ENCODE data around the gene MEI4. TPM values are rescaled to one million over a fixed set of nuclear protein-coding genes. Genes with fewer than 3 reads are reported as not detected.

Gene MEI4
- total RNA-seq, 1 donor from 2014 or later, result not detected

DNA sequence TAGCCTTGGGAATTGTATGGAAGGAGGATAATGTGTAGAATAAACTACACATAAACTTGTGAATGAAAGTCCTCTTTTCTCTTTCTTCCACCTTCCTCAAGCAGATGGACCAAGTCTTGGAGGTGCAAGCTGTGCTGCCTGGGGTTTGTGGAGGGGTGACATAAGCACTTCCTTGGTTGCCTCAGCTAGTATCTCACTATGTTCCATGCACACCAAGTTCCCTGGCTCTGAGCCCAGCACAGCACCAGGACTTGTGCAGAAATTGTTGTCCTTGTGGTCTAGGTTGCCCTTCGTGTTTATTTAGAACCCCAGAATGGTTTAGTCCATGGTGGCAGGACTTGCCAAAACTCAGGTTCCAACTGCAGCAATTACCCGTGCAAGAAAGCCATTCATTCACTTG lies 110.3 kb downstream of the MEI4 start:
- Mint-ChIP-seq H3K36me3 (ENCODE audit: low read depth) (no peaks in the 10 kb centered on the region), H3K4me1 (ENCODE audit: low read depth) (no peaks in the 10 kb centered on the region), H3K9me3 (ENCODE audit: low read depth) (no peaks in the 10 kb centered on the region), H3K27me3 (ENCODE audit: low read depth) (peaks cover 2% of the 10 kb centered on the region), H3K27ac (ENCODE audit: unreplicated experiment) (no peak overlapping the region), H3K4me3 (ENCODE audit: unreplicated experiment) (no peak overlapping the region)
- no peak for DNase-seq (ENCODE audit: low spot score)
- TF ChIP-seq, protein P1, sequence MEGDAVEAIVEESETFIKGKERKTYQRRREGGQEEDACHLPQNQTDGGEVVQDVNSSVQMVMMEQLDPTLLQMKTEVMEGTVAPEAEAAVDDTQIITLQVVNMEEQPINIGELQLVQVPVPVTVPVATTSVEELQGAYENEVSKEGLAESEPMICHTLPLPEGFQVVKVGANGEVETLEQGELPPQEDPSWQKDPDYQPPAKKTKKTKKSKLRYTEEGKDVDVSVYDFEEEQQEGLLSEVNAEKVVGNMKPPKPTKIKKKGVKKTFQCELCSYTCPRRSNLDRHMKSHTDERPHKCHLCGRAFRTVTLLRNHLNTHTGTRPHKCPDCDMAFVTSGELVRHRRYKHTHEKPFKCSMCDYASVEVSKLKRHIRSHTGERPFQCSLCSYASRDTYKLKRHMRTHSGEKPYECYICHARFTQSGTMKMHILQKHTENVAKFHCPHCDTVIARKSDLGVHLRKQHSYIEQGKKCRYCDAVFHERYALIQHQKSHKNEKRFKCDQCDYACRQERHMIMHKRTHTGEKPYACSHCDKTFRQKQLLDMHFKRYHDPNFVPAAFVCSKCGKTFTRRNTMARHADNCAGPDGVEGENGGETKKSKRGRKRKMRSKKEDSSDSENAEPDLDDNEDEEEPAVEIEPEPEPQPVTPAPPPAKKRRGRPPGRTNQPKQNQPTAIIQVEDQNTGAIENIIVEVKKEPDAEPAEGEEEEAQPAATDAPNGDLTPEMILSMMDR (IDR thresholded peaks at IDR 0.05), result no peak

DNA sequence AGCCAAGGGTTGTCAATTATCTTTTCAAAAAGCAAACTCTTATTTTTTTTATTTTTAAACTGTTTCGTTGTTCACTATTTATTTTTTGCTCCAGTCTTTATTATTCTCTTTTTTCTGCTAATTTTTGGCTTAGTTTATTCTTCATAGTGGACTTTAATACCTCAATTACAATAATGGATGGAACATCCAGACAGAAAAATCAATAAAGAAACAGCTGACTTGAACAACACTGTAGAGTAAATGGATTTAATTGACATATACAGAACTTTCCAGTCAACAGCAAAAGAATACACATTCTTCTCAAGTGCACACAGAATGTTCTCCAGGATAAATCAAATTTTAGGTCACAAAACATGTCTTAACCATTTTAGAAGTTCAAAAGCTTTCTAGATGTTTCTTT lies 111.5 kb downstream of the MEI4 start:
- Mint-ChIP-seq H3K27ac (ENCODE audit: unreplicated experiment) (no peak overlapping the region), H3K4me1 (ENCODE audit: low read depth) (no peaks in the 10 kb centered on the region), H3K27me3 (ENCODE audit: low read depth) (peaks cover 2% of the 10 kb centered on the region), H3K4me3 (ENCODE audit: unreplicated experiment) (no peak overlapping the region), H3K9me3 (ENCODE audit: low read depth) (no peaks in the 10 kb centered on the region), H3K36me3 (ENCODE audit: low read depth) (no peaks in the 10 kb centered on the region)
- DNase-seq (ENCODE audit: low spot score), result no peak
- TF ChIP-seq, protein P1 (IDR thresholded peaks at IDR 0.05), result no peak

DNA sequence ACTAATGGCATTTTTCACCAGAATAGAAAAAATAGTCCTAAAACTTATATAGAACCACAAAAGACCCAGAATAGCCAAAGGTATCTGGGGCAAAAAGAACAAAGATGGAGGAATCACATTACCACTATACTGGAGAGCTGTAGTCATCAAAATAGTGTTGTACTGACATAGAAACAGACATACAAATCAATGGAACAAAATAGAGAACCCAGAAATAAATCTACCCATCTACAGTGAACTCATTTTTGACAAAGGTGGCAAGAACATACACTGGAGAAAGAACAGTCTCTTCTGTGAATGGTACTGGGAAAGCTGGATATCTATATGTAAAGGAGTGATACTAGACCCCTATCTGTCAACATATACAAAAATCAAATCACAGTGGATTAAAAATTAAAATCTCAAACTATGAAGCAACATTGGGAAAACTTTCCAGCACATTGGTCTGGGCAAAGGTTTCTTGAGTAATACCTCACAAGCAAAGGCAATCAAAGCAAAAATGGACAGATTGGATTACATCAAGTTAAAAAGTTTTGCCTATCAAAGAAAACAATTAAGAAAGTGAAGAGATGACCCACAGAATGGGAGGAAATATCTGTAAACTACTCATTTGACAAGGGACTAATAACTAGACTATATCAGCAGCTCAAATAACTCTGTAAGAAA lies 120.5 kb downstream of the MEI4 start:
- Mint-ChIP-seq H3K4me3 (ENCODE audit: unreplicated experiment) (no peak overlapping the region), H3K27ac (ENCODE audit: unreplicated experiment) (no peak overlapping the region), H3K27me3 (ENCODE audit: low read depth) (no peaks in the 10 kb centered on the region), H3K4me1 (ENCODE audit: low read depth) (no peaks in the 10 kb centered on the region), H3K36me3 (ENCODE audit: low read depth) (no peaks in the 10 kb centered on the region), H3K9me3 (ENCODE audit: low read depth) (peaks cover 2% of the 10 kb centered on the region)
- TF ChIP-seq, protein P1 (IDR thresholded peaks at IDR 0.05), result no peak
- no peak for DNase-seq (ENCODE audit: low spot score)

DNA sequence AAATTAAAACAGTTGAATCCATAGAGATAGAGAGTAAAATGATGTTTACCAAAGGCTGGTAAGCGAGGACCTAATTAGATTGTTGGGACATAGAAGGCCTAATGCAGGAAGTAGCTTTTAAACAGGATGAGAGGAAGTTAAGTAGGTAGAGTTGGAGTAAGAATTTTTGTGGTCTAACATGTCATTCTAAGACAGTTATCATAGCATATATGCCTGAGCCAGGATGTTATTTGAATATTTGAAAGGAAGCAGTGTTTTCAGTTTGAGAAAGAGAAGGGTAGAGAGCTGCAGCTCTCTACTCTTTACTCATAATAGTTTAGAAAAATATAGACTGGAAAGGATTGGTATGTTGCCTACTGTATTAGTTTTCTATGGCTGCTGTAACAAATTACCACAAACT lies 121.6 kb downstream of the MEI4 start:
- no peaks in the 10 kb centered on the region for H3K4me1 Mint-ChIP-seq (ENCODE audit: low read depth)
- peaks cover 2% of the 10 kb centered on the region for H3K9me3 Mint-ChIP-seq (ENCODE audit: low read depth)
- no peaks in the 10 kb centered on the region for H3K27me3 Mint-ChIP-seq (ENCODE audit: low read depth)
- H3K27ac Mint-ChIP-seq (ENCODE audit: unreplicated experiment), result no peak overlapping the region
- TF ChIP-seq, protein P1 (IDR thresholded peaks at IDR 0.05), result no peak
- DNase-seq (ENCODE audit: low spot score), result no peak
- no peaks in the 10 kb centered on the region for H3K36me3 Mint-ChIP-seq (ENCODE audit: low read depth)
- no peak overlapping the region for H3K4me3 Mint-ChIP-seq (ENCODE audit: unreplicated experiment)

DNA sequence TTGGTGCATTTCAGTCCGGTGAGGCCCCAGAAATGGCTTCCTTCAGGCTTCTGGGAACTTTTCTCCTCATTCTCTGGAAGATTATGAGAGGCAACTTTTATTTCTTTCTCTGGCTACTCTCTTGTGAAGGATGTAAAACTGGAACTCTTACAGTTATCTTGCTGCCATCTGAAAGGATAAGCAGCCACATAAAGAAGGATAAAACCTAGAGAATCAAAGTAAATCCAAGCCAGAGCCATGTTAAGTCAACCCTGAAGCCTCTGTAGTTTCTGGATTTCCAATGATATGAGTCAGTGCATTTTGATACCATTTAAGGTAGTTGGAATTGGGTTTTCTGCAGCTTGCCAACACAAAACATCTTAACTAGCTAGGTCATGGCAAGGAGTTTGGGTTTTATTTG lies 123.6 kb downstream of the MEI4 start:
- H3K9me3 Mint-ChIP-seq (ENCODE audit: low read depth), result peaks cover 2% of the 10 kb centered on the region
- H3K4me1 Mint-ChIP-seq (ENCODE audit: low read depth), result no peaks in the 10 kb centered on the region
- no peak overlapping the region for H3K27ac Mint-ChIP-seq (ENCODE audit: unreplicated experiment)
- TF ChIP-seq, protein P1 (IDR thresholded peaks at IDR 0.05), result no peak
- H3K4me3 Mint-ChIP-seq (ENCODE audit: unreplicated experiment), result no peak overlapping the region
- no peaks in the 10 kb centered on the region for H3K27me3 Mint-ChIP-seq (ENCODE audit: low read depth)
- DNase-seq (ENCODE audit: low spot score), result no peak
- no peaks in the 10 kb centered on the region for H3K36me3 Mint-ChIP-seq (ENCODE audit: low read depth)

Data from chondrocyte (in vitro differentiated cells).